Mucosa of rectum (tissue), 2 donors: Measurements from ENCODE around the gene NRXN3.

ENCODE experiments used
- H3K27ac ChIP-seq, 2 donors: one replicate each; pipeline ENCODE4 v1.7.0; 2013; ENCODE audit warnings: inconsistent platforms in 2 of 2, low read depth in 2 of 2, low read length in 2 of 2
- H3K27me3 ChIP-seq, 2 donors: one replicate each; pipeline ENCODE4 v1.7.0; 2013; ENCODE audit warnings: low read length in 2 of 2; ENCODE audit not compliant: control insufficient read depth in 2 of 2, insufficient read depth in 2 of 2
- H3K36me3 ChIP-seq, 2 donors: one replicate each; pipeline ENCODE4 v1.7.0; 2013; ENCODE audit warnings: low read length in 2 of 2; ENCODE audit not compliant: control insufficient read depth in 2 of 2, insufficient read depth in 2 of 2
- H3K4me1 ChIP-seq, 2 donors: one replicate each; pipeline ENCODE4 v1.7.0; 2013; ENCODE audit warnings: low read length in 2 of 2, mild to moderate bottlenecking in 1 of 2; ENCODE audit not compliant: control insufficient read depth in 2 of 2, insufficient read depth in 2 of 2
- H3K4me3 ChIP-seq, 2 donors: one replicate each; pipeline ENCODE4 v1.7.0; 2013; ENCODE audit warnings: low read length in 2 of 2
- H3K9ac ChIP-seq, 2 donors: one replicate each; pipeline ENCODE4 v1.7.0; 2013; ENCODE audit warnings: low read length in 2 of 2, low read depth in 1 of 2, mild to moderate bottlenecking in 1 of 2
- H3K9me3 ChIP-seq, 2 donors: one replicate each; pipeline ENCODE4 v1.7.0; 2013; ENCODE audit warnings: low read length in 2 of 2; ENCODE audit not compliant: control insufficient read depth in 2 of 2
- donor health status: healthy.
- donor health status: Normal muscosa, but diverticular disease.

The NRXN3 gene

DNA sequence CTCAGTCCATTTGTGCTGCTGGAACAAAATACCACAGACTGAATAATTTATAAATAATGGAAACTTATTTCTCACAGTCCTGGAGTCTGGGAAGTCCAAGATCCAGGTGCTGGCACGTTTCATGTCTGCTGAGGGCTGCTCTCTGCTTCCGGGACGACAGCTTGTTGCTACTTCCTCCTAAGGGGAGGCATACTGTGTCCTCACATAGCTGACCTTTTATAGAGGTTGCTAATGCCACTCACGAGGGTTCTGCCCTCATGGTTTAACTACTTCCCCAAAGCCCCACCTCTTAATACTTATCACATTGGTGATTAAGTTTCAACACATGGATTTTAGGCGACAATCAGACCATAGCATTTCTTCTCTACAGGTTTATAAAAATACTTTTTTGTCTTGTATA lies 411.1 kb downstream of the NRXN3 start:
- H3K36me3 ChIP-seq = no peaks in the 10 kb centered on the region
- H3K4me3 ChIP-seq = no peak overlapping the region
- no peaks in the 10 kb centered on the region for H3K4me1 ChIP-seq
- H3K27ac ChIP-seq = no peak overlapping the region
- no peaks in the 10 kb centered on the region for H3K27me3 ChIP-seq
- H3K9me3 ChIP-seq = no peaks in the 10 kb centered on the region
- H3K9ac ChIP-seq = no peak overlapping the region

DNA sequence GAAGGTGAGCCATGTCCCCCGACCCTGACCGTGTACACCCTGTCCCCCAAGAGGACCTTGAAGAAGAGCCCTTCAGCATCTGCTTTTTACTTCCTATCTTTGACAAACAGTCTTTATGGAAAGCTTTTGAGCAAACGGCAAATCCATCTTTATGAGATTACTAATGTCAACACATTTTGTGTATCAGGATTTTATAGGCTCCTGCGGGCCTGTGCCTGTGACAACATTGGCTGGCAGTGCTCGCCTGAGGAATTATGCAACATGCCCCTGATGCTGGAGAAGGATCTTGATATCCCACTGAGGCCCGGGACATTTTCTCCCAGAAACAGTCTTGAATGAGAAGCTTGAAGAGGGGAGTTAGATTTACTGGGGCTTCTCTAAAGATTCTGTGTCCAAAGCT lies 416.5 kb downstream of the NRXN3 start:
- Histone ChIP-seq H3K27me3 (no peaks in the 10 kb centered on the region), H3K27ac (no peak overlapping the region), H3K4me1 (peaks cover 0 to 2% of the 10 kb centered on the region in 2 donors), H3K9ac (no peak overlapping the region), H3K4me3 (no peak overlapping the region), H3K36me3 (no peaks in the 10 kb centered on the region), H3K9me3 (no peaks in the 10 kb centered on the region)

- Histone ChIP-seq H3K27ac (no peak overlapping the region), H3K27me3 (no peaks in the 10 kb centered on the region), H3K36me3 (no peaks in the 10 kb centered on the region), H3K9ac (no peak overlapping the region), H3K9me3 (no peaks in the 10 kb centered on the region), H3K4me3 (no peak overlapping the region), H3K4me1 (peaks cover 0 to 2% of the 10 kb centered on the region in 2 donors)
These were observed 418.7 kb downstream of the NRXN3 start for GRCh38 chr14:78588906-78589305.

DNA sequence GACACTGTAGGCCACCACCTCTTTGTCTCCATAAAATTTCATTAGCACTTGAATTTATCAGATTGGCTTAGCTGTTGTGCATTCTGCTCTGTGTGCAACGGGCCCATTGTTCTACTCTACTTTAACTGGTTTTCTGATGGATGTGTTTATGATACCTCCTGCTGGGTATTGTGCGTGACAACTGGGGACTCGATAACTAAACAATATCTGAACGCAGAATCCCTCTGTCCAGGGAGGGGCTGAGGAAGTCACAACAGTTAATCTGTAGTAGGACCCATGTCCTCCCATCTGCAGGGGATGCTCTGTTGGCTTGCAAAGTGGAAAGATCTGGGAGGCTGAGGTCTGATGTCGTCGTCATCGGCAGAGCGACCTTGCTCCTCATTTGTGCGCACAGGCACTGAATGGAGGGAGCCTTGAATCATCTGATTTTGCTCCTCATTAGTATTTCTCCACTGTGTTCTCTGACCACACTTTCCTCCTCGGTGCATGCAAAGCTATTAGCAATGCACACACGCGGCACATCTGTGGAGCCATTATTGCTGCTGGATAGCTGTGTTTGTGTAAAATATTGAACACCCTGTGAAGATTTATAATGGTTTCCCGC lies 422.5 kb downstream of the NRXN3 start:
- H3K4me1 ChIP-seq = no peaks in the 10 kb centered on the region
- no peak overlapping the region for H3K9ac ChIP-seq
- H3K9me3 ChIP-seq = no peaks in the 10 kb centered on the region
- H3K4me3 ChIP-seq = no peak overlapping the region
- no peaks in the 10 kb centered on the region for H3K27me3 ChIP-seq
- no peak overlapping the region for H3K27ac ChIP-seq
- no peaks in the 10 kb centered on the region for H3K36me3 ChIP-seq

DNA sequence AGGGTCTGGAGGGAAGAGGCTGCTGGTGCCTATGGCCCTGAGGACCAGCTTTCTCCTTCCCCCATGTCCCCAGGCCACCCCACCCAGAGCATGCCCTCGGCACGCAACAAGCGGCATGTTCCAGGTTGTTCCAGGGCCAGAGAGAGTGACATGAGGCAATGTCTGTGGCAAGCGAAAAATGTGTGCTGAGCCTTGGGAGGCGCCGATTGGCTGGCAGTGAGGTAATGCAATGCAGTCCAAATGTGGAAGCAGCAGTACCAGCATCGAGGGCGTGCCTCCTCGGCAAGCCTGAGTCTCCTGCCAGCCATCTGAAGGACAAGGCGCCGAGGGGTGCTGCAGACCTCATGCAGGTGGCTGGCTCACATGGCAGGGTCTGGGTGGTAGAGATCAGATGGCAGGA lies 423.8 kb downstream of the NRXN3 start:
- no peak overlapping the region for H3K9ac ChIP-seq
- H3K9me3 ChIP-seq = no peaks in the 10 kb centered on the region
- H3K27me3 ChIP-seq = no peaks in the 10 kb centered on the region
- no peaks in the 10 kb centered on the region for H3K4me1 ChIP-seq
- no peak overlapping the region for H3K4me3 ChIP-seq
- no peaks in the 10 kb centered on the region for H3K36me3 ChIP-seq
- no peak overlapping the region for H3K27ac ChIP-seq

GRCh38 chr14:78595797-78596196 lies 425.6 kb downstream of the NRXN3 start:
- H3K9me3 ChIP-seq = no peaks in the 10 kb centered on the region
- H3K27ac ChIP-seq = no peak overlapping the region
- H3K4me1 ChIP-seq = no peaks in the 10 kb centered on the region
- H3K4me3 ChIP-seq = no peak overlapping the region
- no peaks in the 10 kb centered on the region for H3K36me3 ChIP-seq
- no peaks in the 10 kb centered on the region for H3K27me3 ChIP-seq
- no peak overlapping the region for H3K9ac ChIP-seq

GRCh38 chr14:78598046-78598920 lies 428.1 kb downstream of the NRXN3 start:
- Histone ChIP-seq H3K4me3 (no peak overlapping the region), H3K9ac (no peak overlapping the region), H3K4me1 (no peaks in the 10 kb centered on the region), H3K9me3 (no peaks in the 10 kb centered on the region), H3K36me3 (no peaks in the 10 kb centered on the region), H3K27ac (no peak overlapping the region), H3K27me3 (no peaks in the 10 kb centered on the region)

GRCh38 chr14:78605025-78605762 lies 435.0 kb downstream of the NRXN3 start:
- no peaks in the 10 kb centered on the region for H3K27me3 ChIP-seq
- H3K9me3 ChIP-seq = no peaks in the 10 kb centered on the region
- no peaks in the 10 kb centered on the region for H3K36me3 ChIP-seq
- H3K27ac ChIP-seq = no peak overlapping the region
- H3K9ac ChIP-seq = no peak overlapping the region
- H3K4me3 ChIP-seq = no peak overlapping the region
- peaks cover 4 to 6% of the 10 kb centered on the region in 2 donors for H3K4me1 ChIP-seq

- no peaks in the 10 kb centered on the region for H3K27me3 ChIP-seq
- H3K9me3 ChIP-seq = no peaks in the 10 kb centered on the region
- H3K9ac ChIP-seq = no peak overlapping the region
- H3K36me3 ChIP-seq = no peaks in the 10 kb centered on the region
- no peak overlapping the region for H3K27ac ChIP-seq
- H3K4me1 ChIP-seq = peaks cover 4 to 6% of the 10 kb centered on the region in 2 donors
- H3K4me3 ChIP-seq = no peak overlapping the region
These were observed 435.8 kb downstream of the NRXN3 start for GRCh38 chr14:78605897-78606500.
